Forelimb muscle (tissue), 1 donor: ENCODE results near the gene METTL21C. TPM values are rescaled to one million over a fixed set of nuclear protein-coding genes. Genes with fewer than 3 reads are reported as not detected.

Source experiments
- DNase-seq: peaks from one replicate; pipeline ENCODE4 v3.0.0-alpha.2; 2013; ENCODE audit warnings: low read depth
- polyA plus RNA-seq: library from polyadenylated mRNA; unstranded; fragments of 120-200 nt; gene quantifications from one replicate; pipeline ENCODE4 v1.2.1, GENCODE V29; 2013; ENCODE audit not compliant: insufficient read length

The METTL21C gene
- polyA plus RNA-seq, 1 donor = 17.6 TPM

DNA sequence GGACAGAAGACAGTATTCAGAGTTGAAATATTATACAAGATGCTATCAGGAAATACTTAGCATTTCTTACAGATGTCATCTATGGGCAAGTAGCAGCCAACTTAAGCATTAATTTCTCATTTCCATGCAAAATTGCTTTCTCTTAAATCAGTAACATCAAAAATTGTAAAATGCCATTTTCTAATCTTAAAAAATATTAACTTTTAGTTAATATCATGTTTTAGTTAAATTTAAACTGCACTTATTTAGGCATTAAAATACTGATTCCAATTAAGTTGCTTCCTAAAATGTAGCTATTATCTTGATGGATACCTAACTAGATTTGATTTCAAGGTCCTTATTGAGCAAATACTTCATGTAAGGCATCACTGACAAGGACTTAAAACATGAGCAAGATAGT, 27.8 kb downstream of the METTL21C start:
- DNase-seq = no peak

DNA sequence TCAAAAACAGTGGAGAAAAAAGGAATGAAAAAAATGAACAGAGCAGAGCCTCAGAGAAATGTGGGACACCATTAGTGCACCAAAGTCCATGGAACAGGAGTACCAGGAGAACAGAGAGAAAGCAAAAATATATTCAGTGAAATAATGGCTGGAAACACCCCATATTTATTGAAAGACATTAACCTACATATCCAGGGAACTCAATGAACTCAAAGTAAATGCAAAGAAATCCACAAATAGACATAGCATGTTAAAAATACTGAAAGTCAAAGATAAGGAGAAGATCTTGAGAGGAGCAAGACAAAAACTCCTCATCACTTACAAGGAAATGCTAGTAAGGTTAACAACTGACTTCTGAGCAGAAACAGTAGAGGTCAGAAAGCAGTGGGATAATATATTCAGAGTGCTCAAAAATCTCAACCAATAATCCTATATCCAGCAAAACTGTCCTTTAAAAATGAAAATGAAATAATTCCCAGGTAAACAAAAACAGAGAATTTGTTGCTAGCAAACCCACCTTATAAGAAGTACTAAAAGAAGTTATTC, 35.6 kb downstream of the METTL21C start:
- no peak for DNase-seq

- no peak for DNase-seq
Observed at GRCh38 chr13:102658660-102659059, 36.2 kb downstream of the METTL21C start.

- DNase-seq = no peak
Observed at GRCh38 chr13:102657630-102658029, 37.2 kb downstream of the METTL21C start.

DNA sequence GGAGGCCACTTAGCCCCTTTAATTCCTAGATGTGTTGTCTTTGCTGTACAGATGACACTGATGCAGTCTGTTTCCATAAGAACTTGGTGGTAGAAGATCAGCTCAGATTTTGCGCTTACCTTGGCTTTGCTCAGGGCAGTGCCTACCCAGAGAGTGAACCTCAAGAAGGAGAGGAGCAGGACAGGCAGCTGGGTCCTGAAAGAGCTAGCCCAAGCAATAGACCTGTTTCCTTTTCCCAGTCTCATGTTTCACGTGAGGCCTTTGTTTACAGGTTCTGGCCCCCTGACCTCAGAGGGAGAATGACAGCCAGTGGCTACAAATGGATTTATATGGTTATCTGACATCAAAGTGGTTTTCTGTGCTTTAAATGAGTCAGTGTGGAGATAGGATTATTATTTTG, 40.1 kb downstream of the METTL21C start:
- no peak for DNase-seq

DNA sequence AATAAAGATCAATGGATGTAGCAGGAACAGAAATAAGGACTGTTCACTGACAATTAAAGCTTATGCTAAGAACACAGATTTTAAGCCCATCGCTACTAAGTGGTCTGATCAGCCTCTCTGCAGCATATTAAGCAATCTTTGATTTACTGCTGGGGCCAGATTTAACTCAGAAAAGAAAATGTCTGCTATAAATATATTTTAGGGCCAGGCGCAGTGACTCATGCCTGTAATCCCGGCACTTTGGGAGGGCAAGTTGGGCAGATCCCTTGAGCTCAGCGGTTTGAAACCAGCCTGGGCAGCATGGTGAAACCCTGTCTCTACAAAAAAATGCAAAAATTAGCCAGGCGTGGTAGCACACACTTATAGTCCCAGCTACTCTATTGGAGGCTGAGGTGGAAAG, 43.0 kb downstream of the METTL21C start:
- DNase-seq = no peak

- no peak for DNase-seq
Observed at GRCh38 chr13:102651392-102651791, 43.5 kb downstream of the METTL21C start.

GRCh38 chr13:102650444-102650843, 44.4 kb downstream of the METTL21C start:
- DNase-seq = no peak

GRCh38 chr13:102648046-102648445, 46.8 kb downstream of the METTL21C start:
- no peak for DNase-seq

- no peak for DNase-seq
Observed at GRCh38 chr13:102645701-102646100, 49.1 kb downstream of the METTL21C start.

DNA sequence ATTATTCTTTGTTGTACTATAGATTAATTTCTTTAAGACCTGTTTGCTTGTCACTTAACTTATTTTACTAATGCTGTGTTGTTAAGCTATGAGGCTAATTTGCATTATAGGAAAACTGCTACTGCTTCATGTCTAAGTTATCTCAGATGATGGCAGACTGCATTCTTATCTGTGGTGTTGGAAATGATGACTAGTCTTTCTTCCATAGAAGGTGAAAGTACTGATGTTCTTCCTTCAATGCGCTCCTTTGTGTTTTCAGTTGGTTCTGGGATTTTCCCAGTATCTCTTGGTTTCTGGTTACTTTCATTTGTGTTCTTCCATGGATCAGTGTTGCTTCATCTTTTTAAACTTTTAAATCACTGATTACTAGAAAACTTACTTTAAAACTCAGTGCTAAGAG, 51.2 kb downstream of the METTL21C start:
- no peak for DNase-seq

DNA sequence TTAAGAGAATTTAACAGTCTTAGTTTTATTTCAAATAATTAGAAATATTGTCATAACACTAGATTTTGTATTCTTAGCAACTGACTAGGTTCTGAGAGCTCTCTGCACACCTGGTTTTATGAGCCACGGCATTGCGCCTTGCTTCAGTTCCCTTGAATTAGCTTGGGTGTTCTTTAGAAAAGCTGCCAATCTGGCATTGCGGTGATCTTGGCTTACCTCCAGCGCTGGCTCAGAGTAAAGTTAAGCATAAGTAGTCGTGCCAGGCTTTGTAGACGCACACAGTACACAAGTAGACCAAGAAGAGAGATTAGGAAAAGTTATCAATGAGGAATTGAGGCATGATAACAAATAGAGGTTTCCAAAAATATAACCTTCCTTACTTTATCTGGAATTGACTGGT, 52.4 kb downstream of the METTL21C start:
- no peak for DNase-seq

- DNase-seq = no peak
Observed at GRCh38 chr13:102642029-102642428, 52.8 kb downstream of the METTL21C start.

DNA sequence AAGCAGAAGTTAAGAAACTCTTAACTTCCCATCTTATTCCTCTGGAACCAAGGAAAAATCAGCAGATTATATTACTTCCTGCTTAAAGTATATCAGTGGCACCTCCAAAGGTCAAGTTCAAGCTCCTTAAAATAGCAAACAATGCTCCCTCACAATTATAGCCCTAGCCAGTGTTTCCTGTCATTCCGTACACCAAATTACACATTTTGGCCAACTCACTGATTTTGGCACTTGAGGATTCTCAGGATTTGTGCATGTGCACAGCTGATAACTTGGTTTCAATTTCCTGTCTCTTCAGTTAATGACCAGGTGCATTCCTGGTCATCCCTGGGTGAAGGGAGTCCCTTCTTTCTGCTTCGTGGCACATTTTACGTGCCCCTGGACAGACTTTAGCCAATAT, 56.1 kb downstream of the METTL21C start:
- DNase-seq = no peak

Other genes starting within 250 kb of the METTL21C start
- gene TPP2, start 98.1 kb downstream of the METTL21C start, polyA plus RNA-seq = 45.0 TPM
- gene TEX30, start 78.7 kb upstream of the METTL21C start, polyA plus RNA-seq = 11.9 TPM
- 21.3 TPM for gene POGLUT2, start 103.9 kb upstream of the METTL21C start, polyA plus RNA-seq
- 30.2 TPM for gene BIVM, start 104.1 kb upstream of the METTL21C start, polyA plus RNA-seq
- 37.7 TPM for gene ERCC5, start 151.0 kb upstream of the METTL21C start, polyA plus RNA-seq